GM18499 (cell line): Measurements from ENCODE around the gene KRTAP10-7.
"Not testable (repeated sequence)": the region's sequence is repeated elsewhere in the genome, so short reads cannot be mapped to it uniquely, and the experiment has no call there.

ENCODE experiments used
- ATAC-seq: cut with Tn5 transposase; IDR thresholded peaks from one replicate; pipeline ENCODE4 v1.9.1; 2021; ENCODE audit warnings: moderate number of reproducible peaks; ENCODE audit not compliant: insufficient read depth, unreplicated experiment

KRTAP10-7 gene

DNA sequence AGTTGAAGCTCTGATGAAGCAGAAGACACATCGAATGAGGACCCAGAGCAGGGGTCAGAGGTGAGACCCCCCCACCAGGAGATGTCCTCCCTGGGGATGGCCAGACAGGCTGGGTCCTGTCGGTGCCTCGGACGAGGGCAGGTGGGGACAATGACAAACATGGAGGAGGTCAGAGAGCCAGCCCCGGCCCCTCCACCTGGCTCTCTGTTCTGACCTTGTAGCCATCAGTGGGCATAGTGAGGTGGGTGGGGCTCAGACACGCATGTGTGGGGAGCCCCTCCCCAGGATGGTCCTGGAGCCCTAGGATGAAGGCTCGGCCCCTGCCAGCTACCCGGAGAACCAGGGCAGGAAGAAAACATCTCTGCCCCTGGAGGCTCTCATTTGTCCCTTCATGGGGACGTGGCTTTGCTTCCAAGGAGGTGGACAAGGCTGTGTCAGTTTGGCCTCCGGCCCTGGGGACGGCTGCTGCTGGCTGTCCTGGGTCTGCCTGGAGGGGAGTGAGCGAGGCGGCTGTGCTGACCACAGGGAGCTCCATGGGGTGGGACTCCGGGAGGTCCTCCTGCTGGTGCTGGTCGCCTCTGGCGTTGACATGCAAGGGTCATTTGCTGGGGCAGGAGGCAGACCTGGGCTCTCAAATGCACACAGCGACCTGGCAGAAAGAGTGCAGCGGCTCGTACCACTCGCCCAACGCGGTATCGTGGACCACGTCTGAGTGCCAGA, 10.7 kb upstream of the KRTAP10-7 start:
- no peak for ATAC-seq

DNA sequence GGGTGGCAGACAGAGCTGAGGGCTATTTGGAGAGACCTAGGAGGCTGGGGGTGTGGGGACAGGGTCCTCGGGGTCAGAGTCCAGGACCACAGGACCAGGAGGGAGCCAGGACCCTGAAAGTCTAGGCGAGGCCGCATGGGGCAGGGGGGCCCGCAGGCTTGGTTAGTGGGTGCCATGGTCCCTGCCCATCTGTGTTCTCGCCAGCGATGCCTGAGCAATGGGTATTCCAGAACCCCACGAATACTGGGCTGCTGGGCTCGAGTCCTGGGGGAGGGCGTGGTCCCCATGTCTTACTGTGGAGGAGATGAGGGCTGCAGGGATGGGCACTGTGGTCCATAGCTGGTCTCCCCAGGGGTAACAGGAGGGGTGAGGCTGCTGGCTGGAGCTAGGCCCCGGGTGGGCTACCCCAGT, 10.1 kb upstream of the KRTAP10-7 start:
- no peak for ATAC-seq

DNA sequence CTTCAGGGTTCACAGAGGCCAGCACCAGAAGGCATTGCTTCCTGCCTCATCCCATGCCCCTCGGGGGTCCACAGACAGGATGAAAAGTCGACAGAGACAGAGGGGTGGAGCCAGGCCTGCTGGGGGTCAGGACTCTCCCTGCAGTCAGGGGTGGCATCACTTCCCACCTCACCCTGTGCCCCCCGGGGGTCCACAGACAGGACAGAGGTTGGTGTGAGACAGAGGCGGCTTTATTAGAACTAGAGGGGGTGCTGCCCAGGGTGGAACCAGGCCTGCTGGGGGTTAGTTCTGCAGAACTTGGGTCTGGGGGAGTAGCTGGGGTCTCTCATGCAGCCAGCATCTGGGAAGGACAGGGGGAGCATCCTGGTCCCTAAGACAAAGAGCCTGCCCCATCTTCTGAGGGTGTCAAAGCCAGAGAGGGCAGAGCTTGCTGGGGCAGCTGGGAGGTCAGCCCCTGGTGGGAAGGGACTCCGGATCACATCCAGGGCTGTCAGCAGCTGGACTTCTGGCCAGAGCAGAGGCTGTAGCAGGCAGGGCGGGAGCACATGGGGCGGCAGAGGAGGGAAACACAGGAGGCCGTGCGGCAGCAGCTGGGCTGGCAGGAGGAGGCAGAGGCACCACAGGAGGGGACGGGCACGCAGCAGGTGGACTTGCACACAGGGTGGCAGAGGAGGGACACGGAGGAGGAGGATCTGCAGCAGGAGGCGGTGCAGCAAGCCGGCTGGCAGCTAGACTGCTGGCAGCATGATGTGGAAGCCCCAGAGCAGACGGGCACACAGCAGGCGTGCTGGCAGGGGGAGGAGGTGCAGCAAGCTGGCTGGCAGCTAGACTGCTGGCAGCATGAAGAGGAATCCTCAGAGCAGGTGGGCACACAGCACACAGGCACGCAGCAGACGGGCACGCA, 9.2 kb upstream of the KRTAP10-7 start:
- not testable (repeated sequence) for ATAC-seq

DNA sequence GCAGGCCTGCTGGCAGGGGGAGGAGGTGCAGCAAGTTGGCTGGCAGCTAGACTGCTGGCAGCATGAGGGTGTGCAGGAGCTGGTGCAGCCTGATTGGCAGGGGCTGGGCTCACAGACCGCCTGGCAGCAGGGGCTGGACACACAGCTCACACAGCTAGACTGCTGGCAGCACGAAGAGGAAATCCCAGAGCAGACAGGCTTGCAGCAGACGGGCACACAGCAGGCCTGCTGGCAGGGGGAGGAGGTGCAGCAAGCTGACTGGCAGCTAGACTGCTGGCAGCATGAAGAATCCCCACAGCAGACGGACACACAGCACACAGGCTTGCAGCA, 8.6 kb upstream of the KRTAP10-7 start:
- not testable (repeated sequence) for ATAC-seq

DNA sequence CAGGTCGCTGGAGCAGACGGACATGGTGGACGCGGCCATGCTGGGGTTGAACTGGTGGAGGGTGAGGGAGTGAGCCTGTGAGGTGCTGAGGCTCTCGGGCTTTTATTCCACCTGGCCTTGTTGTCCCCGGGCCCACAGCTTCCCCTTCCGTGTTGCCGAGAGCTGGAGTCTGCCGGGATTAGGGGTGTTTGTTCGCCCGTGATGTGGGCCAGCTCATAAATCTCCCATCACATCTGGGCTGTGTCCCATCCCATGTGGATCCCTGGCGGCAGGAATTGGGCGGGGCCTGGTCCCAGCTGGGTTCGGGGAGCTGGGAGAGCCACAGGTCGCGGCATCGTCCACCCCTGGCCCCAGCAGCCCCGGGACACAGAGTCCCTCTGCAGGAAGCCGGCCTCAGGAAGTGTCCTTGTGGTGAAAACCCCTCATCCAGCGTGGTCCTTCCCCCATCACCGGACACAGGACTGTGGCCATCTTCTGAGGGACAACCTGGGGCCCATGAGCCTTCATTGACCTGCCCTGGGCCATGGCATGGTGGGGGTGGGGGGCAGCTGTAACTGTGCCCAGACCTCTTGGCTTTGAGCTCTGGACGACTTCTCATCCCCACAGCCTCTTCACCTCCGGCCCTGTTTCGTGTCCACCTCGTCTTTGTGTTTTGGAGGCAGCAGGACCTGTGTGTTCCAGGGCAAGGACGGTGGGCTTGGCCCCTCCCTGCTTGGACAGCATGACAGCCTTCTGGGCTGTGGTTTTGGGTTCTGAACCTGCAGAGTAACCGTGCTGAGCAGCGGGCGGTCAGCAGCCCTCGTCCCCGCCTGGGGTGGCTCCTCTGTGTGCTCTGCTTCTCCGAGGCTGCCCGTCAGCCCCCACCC, 7.7 kb upstream of the KRTAP10-7 start, which contains the start of gene KRTAP10-6:
Gene KRTAP10-6, minus strand, starts transcription at position 60 of the 866 bp plus-strand sequence. Its CDS starts 21 bp downstream, at position 39.
- no peak for ATAC-seq

DNA sequence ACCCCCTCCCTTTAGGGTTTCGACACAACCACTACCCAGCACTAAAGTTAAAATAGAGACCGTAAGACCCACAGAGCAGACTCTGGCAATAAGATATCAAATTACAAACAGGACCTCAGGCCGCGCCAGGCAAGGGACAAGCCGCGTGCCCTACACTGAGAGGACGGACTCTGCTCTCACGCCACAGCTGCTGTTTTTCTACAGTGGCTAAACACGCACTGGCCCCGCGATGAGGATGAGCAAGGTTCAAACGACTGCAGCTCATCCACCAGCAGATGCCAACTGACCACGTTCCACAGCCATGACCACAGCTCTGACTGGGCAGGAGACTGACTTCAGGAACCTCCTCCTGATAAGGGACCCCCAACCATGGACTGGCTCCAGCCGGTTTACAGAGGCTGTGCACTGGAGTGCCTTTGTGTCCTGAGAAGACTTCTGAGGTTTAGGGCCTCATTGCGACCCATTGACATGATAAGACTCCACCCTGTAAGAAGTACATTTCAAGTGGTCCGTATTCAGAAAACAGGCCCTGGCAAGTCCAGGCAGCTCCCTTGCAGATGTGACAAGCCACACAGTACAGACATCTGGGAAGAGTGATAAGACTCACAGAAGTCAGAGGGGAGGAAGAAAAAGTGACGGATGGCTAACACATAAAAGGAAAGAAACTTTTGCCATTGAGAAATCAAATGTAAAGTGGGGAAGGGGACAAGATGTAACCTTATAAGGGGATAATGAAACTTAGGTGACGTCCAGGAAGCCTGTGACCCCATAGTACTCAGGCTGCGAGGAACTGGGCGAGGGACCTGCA, 6.6 kb upstream of the KRTAP10-7 start:
- no peak for ATAC-seq

DNA sequence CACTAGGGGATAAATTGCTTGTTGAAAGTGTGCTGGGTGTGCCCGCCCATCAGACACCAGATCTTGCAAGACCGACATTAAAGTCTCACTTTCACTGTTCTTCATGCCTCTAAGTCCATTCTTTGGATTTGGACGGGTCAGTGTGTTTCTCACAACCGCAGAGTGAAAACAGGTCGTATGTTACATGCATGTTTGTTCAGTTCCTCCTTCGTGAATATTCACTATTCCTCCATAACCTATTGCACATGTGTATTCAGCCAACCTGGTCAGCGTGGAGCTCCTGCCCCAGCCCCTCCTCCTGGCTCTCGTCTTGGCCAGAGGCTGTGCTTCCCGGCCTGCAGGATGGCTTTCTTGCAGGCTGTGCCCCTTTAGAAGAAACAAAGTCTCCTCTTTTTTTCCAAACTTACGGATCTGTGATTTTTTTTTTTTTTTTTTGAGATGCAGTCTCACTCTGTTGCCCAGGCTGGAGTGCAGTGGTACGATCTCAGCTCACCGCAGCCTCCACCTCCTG, 5.9 kb upstream of the KRTAP10-7 start:
- no peak for ATAC-seq

DNA sequence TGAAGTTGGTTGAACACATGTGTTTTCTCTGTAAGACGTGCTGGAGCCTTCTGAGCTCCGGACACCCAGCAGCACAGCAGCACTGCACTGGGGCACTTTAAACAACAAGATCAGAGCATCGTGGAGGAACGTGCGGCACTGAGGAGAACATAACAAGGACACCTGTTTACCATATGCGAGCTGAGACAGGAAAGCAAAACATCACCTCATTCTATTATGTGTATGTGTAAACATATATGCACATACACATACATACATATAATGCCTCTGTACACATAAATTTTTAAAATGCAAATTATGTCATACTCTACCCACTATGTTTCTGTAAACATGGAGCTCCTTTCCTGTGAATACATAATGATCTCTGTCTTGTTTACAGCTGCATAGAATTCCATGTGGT, 4.9 kb upstream of the KRTAP10-7 start:
- ATAC-seq, result no peak

DNA sequence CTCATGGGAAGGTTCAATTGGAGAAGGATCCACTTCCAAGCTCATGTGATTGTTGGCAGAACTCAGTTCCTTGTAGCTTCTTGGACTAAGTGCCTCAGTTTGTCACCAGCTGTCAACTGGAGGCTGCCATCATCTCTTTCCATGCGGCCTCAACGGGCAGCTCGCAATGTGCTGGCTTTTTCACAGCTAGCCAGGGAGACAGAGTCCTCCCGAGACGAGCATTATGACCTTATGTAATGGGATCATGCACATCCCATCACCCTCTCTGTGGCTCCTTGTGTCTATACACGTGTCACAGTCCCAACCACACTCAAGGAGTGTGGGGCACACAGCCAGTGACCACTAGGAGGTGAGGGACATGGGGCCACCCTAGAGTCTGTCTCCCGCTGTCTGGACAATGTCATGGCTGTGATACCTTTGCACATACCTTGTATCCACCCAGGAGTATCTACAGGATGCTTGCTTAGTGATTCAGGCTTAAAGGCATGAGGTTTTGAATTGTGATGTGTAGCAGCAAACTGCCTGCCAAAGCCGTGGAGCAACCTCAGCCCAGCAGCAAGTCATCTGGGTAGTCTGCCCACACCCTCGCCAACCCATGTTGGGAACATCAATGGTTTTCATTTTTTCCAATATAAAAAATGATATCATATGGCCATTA, 4.2 kb upstream of the KRTAP10-7 start:
- no peak for ATAC-seq

DNA sequence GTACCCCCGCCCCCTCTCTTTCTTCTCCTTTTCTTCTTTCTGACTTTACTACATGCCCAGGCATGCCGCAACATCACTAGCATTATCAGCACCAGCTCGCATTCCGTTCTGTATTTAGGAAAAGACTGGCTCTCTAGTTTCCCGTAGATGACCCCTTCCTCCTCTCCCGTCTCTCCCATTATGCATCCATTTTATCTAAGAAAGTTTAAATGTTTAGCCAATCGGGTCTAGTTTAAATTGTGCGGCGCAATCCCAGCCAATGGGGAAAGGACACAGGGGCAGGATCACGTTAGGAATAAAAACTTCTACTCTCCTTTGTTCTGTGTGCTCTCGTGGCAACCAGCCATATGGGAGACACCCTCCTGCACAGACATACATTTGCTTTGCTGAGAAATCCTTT, 2.3 kb upstream of the KRTAP10-7 start:
- no peak for ATAC-seq

DNA sequence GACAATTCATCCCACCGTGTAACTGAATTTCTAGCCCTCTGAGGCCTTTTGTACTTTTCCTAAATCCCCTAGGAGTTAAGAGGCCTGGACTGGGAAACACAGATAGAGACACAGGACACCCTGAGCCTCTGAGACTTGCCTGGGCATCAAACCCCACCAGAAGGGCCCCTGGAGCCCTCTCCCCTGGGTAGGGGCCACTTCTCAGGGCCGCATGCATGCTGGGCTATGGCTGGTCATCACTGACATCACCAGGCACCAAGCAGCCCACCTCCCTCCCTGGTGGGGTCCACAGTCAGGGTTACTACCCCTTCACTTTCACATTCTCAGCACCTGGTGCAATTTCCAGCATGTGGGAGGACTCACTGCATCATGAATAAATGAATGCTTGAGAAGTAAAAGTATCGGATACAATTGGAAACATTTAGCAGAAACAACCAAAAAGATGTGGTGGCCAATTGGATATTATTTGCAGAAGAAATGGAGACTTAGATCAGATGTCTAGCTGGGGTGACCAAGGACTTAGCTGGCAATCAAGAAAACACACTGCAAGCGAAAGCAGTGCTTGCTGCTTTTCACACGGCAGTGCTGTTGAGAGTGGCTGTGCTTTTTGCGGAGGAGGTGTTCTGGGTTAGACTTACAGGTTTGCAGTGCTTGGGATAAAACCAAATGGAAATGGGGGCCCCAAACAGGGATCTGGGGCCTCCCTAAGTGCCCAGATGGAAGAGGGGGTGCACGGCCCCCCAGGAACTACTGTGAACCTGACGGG, 950 bp upstream of the KRTAP10-7 start:
- ATAC-seq, result no peak

DNA sequence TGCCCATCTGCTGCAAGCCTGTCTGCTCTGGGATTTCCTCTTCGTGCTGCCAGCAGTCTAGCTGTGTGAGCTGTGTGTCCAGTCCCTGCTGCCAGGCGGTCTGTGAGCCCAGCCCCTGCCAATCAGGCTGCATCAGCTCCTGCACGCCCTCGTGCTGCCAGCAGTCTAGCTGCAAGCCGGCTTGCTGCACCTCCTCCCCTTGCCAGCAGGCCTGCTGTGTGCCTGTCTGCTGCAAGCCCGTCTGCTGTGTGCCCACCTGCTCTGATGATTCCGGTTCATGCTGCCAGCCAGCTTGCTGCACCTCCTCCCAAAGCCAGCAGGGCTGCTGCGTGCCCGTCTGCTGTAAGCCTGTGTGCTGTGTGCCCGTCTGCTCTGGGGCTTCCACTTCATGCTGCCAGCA, 694 bp downstream of the KRTAP10-7 start:
- ATAC-seq, result not testable (repeated sequence)

DNA sequence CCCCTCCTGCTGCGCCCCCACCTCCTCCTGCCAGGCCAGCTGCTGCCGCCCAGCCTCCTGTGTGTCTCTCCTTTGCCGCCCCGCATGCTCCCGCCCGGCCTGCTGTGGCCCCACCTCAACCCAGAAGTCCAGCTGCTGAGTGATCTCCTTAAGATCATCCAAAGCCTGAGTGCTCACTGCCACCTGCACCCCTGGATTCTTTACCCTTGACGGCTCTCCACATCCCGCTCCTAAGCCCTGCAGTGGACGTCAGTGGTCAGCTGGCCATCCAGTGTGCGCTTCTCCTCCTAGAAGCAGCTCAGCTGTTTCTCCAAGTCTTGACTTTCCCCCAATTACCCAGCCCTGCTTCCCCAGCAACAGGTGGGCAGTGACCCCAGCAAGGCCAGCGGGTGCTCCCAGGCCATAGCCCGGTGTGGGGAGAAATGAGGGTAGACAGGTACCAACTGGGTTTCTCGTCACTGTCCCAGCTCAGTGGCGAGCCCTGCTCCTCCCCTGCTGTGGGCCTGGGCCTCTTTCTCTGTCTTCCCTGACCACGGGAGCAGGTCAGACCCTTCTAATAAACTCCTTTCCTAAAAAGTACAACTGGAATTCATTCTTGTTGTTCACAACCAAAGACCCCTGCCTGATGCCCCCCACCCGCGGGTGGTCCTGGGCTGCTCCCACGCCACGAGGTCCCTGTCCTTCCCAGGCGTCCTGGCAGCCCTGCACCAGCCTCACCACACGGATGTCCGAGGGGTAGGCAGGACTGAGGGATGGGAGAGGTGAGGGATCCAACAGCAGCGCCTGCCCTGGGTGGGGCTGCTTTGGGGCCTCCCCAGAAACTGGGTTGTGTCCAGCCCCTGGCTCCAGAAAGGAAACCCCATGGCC, 1.4 kb downstream of the KRTAP10-7 start:
- no peak for ATAC-seq

DNA sequence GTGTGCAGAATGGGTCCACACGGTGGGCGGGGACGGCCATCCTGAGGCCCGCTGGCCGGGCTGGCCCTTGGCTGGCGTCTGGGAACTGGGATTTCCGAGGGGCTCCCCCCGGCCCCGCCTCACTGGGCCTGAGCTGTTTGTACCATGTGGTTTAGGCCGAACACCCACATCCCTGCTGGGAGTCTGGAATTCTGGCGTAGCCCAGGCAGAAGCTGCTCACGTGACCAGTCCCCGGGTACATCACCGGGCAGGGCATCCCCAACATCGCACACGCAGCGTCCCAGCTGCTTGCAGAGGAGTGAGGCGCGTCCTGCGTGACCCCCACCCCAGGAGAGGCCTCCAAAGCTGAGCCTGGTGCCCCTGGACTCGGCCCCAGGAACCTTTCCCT, 2.1 kb downstream of the KRTAP10-7 start:
- no peak for ATAC-seq

DNA sequence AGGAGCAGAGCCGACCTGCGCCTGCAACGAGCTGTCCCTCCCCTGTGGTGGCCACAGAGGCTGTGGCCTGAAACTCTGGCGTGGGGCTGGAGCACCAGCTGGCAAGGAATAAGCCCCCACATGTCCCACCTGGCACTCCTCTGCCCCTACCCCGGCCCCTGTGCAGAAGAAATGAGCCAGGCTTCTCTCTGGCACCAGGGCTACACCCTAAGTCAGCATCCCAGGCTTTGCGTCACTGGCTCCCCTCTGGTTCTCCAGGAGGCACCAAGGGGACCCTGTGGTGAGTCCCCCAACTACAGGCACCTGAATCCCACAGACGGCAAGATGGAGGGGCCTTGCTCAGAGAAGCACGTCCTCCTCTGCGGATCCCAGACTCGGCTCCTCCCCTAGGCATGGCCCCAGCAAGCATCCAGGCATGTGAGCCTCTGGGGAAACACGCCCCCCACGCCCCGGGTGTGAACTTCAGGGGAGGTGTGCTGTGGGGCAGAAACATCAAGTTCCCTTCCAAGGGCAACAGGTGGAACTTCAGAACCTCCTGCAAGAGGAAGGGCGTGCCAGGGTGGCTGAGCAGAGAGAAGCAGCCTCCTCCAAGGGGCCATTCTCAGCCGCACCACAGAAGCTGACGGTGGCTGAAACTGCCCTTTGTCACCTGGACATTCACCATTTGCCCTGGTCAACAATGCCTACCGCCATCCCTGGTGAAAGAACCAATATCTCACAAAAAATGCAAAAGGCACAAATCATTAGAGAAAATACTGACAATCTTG, 2.9 kb downstream of the KRTAP10-7 start:
- no peak for ATAC-seq

DNA sequence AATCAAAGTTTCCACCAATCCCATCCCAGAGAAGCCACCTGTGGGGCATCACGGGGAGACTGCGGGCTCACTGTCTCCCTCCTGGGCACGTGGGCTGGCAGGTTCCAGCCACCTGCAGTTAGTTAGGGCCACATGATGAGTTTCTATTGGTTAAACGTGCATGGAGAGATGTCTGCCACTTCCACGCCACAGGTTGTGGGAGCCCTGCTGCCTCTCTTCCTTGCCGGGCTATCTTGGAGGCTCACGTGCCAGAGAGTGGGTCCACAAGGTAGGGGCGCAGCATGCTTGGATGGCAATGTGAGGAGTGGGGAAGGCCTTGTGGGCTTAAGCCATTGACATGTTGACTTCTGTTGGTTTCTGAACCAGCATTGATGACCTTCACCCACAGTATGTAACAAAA, 3.5 kb downstream of the KRTAP10-7 start:
- ATAC-seq, result no peak

DNA sequence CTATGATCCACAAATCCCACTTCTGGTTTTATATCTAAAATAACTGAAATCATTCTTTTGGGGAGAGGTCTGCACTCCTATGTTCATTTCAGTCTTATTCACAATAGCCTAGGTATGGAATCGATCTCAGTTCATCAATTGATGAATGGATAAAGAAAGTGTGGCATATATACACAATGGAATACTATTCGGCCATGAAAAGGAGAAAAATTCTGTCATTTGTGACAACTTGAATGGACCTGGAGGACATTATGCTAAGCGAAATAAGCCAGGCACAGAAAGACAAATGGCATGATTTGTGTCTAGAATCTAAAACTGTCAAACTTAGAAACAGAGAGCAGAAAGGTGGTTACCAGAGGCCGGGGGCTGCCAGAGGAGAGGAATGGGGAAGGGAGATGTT, 6.1 kb downstream of the KRTAP10-7 start:
- no peak for ATAC-seq
